ENCODE results near the gene RNF121. TPM values are rescaled to one million over a fixed set of nuclear protein-coding genes. Genes with fewer than 3 reads are reported as not detected.

The RNF121 gene
- total RNA-seq, 1 donor from 2014 or later: 25.6 TPM

DNA sequence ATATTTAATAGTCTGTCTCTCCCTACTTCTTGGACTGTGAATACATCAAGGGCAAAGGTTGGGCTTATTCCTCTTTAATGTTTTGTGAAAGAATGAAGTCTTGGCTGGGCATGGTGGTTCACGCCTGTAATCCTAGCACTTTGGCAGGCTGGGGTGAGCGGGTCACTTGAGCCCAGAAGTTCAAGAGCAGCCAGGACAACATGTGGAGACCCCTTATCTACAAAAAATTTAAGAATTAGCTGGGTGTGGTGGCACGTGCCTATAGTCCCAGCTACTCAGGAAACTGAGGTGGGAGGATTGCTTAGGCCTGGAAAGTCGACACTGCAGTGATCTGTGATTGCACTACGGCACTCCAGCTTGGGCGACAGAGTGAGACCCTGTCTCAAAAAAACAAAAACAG, 20.2 kb downstream of the RNF121 start:
- no peak overlapping the region for H3K4me3 ChIP-seq (ENCODE audit: low read length in 3 of 3)
- H3K9ac ChIP-seq (ENCODE audit: low read depth in 1 of 3, low read length in 3 of 3): no peak overlapping the region
- no peaks in the 10 kb centered on the region for H3K9me3 ChIP-seq (ENCODE audit: control insufficient read depth in 3 of 3, low read length in 3 of 3)
- H3K4me1 ChIP-seq (ENCODE audit: control insufficient read depth in 3 of 3, insufficient read depth in 3 of 3, low read length in 3 of 3): peaks cover 11 to 24% (median 18%) of the 10 kb centered on the region in 3 donors
- H3K36me3 ChIP-seq (ENCODE audit: control insufficient read depth in 3 of 3, insufficient read depth in 3 of 3, low read length in 3 of 3): peaks cover 0 to 2% (median 0%) of the 10 kb centered on the region in 3 donors
- no peak overlapping the region for H3K27ac ChIP-seq (ENCODE audit: low read depth, low read length)
- no peaks in the 10 kb centered on the region for H3K27me3 ChIP-seq (ENCODE audit: control insufficient read depth in 3 of 3, insufficient read depth in 3 of 3, low read length in 3 of 3)

DNA sequence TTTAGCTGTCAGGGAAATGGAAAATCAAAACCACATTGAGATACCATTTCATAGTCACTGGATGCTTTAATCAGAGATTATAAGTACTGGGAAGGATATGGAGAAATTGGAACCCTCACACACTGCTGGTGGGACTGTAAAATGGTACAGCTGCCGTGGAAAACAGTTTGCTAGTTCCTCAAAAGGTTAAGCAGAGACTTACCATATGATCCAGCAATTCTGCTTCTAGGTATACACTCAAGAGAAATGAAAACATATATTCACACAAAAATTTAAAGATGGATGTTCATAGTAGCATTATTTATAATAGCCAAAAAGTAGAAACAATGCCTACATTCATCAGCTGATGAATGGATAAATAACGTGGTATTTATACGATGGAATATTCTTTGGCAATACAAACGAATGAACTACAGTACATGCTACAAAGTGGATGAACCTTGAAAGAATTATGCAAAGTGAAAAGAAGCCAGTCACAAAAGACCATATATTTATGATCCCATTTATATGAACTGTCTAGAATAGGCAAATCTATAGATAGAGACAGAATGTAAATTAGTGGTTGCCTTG, 23.0 kb downstream of the RNF121 start:
- Histone ChIP-seq H3K27ac (ENCODE audit: low read depth, low read length) (no peak overlapping the region), H3K27me3 (ENCODE audit: control insufficient read depth in 3 of 3, insufficient read depth in 3 of 3, low read length in 3 of 3) (no peaks in the 10 kb centered on the region), H3K4me1 (ENCODE audit: control insufficient read depth in 3 of 3, insufficient read depth in 3 of 3, low read length in 3 of 3) (peaks cover 11 to 21% (median 21%) of the 10 kb centered on the region in 3 donors), H3K4me3 (ENCODE audit: low read length in 3 of 3) (no peak overlapping the region), H3K36me3 (ENCODE audit: control insufficient read depth in 3 of 3, insufficient read depth in 3 of 3, low read length in 3 of 3) (no peaks in the 10 kb centered on the region), H3K9me3 (ENCODE audit: control insufficient read depth in 3 of 3, low read length in 3 of 3) (no peaks in the 10 kb centered on the region), H3K9ac (ENCODE audit: low read depth in 1 of 3, low read length in 3 of 3) (no peak overlapping the region)

DNA sequence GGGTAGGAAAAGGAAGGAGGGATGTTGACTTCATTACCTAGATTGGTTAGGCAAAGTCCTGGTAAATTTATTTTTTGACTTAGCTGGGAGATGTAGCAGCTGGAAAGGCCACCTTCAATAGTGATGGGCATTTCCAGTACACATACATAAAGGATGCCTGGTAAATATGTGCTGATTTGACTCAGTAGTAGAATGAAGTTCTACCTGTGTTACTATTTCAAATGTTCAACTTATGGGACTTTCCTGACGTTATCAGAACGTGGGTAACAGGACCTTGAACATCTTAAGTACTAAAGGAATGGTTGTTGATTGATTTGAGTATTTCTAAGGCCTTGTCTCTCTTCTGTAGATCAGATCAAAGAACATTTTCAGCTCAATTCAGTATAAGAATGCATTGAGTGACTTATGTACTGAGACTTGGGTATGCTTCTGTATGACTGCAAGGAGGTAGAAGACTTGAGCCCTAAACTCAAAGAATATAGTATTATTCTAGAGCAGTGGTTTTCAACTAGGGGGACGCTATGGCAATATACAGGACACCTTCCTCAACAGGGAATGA, 27.1 kb downstream of the RNF121 start:
- Histone ChIP-seq H3K4me3 (ENCODE audit: low read length in 3 of 3) (no peak overlapping the region), H3K9ac (ENCODE audit: low read depth in 1 of 3, low read length in 3 of 3) (no peak overlapping the region), H3K27me3 (ENCODE audit: control insufficient read depth in 3 of 3, insufficient read depth in 3 of 3, low read length in 3 of 3) (no peaks in the 10 kb centered on the region), H3K27ac (ENCODE audit: low read depth, low read length) (no peak overlapping the region), H3K36me3 (ENCODE audit: control insufficient read depth in 3 of 3, insufficient read depth in 3 of 3, low read length in 3 of 3) (peaks cover 7 to 8% (median 8%) of the 10 kb centered on the region in 3 donors), H3K4me1 (ENCODE audit: control insufficient read depth in 3 of 3, insufficient read depth in 3 of 3, low read length in 3 of 3) (peaks cover 0 to 8% (median 2%) of the 10 kb centered on the region in 3 donors), H3K9me3 (ENCODE audit: control insufficient read depth in 3 of 3, low read length in 3 of 3) (no peaks in the 10 kb centered on the region)

DNA sequence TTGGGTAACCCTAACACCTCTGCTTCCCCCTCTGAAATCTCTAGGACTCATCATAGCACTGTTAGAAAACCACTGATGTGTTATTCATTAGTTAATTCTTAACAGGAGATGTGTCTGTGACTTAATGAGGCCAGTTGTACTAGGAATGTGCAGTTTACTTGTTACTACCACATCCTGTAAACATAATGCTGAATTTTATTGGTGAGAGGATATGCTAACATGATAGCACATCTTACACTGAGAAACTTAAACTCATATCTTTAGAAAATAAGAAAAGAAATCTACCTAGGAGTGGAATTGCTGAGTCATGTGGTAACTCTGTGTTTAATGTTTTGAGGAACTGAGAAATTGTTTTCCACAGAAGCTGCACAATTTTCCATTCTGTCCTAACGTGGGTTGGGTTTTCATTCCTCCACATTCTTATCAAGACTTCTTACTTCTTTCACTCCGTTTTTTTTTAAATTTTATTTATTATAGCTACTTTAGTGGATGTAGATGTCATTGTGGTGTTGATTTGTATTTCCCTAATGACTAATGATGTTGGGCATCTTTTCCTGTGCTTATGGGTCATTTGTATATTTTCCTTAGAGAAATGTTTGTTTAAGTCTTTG, 33.7 kb downstream of the RNF121 start:
- no peaks in the 10 kb centered on the region for H3K27me3 ChIP-seq (ENCODE audit: control insufficient read depth in 3 of 3, insufficient read depth in 3 of 3, low read length in 3 of 3)
- H3K9ac ChIP-seq (ENCODE audit: low read depth in 1 of 3, low read length in 3 of 3): no peak overlapping the region
- no peak overlapping the region for H3K4me3 ChIP-seq (ENCODE audit: low read length in 3 of 3)
- no peak overlapping the region for H3K27ac ChIP-seq (ENCODE audit: low read depth, low read length)
- H3K36me3 ChIP-seq (ENCODE audit: control insufficient read depth in 3 of 3, insufficient read depth in 3 of 3, low read length in 3 of 3): peaks cover 12 to 17% (median 14%) of the 10 kb centered on the region in 3 donors
- no peaks in the 10 kb centered on the region for H3K4me1 ChIP-seq (ENCODE audit: control insufficient read depth in 3 of 3, insufficient read depth in 3 of 3, low read length in 3 of 3)
- H3K9me3 ChIP-seq (ENCODE audit: control insufficient read depth in 3 of 3, low read length in 3 of 3): no peaks in the 10 kb centered on the region

DNA sequence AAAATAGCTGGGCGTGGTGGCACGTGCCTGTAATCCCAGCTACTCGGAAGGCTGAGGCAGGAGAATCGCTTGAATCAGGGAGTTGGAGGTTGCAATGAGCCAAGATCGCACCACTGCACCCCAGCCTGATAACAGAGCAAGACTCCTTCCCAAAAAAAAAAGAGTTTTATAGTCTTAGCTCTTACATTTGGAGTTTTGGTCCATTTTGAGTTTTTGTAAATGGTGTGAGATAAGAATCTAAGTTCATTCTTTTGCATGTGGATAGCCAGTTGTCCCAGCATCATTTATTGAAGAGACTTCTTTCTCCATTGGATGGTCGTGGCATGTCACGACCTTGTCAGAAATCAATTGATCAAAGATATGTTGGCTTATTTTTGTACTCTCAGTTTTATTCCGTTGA, 34.6 kb downstream of the RNF121 start:
- H3K27ac ChIP-seq (ENCODE audit: low read depth, low read length): no peak overlapping the region
- H3K4me3 ChIP-seq (ENCODE audit: low read length in 3 of 3): no peak overlapping the region
- no peaks in the 10 kb centered on the region for H3K4me1 ChIP-seq (ENCODE audit: control insufficient read depth in 3 of 3, insufficient read depth in 3 of 3, low read length in 3 of 3)
- no peaks in the 10 kb centered on the region for H3K9me3 ChIP-seq (ENCODE audit: control insufficient read depth in 3 of 3, low read length in 3 of 3)
- peaks cover 12 to 19% (median 14%) of the 10 kb centered on the region in 3 donors for H3K36me3 ChIP-seq (ENCODE audit: control insufficient read depth in 3 of 3, insufficient read depth in 3 of 3, low read length in 3 of 3)
- no peaks in the 10 kb centered on the region for H3K27me3 ChIP-seq (ENCODE audit: control insufficient read depth in 3 of 3, insufficient read depth in 3 of 3, low read length in 3 of 3)
- no peak overlapping the region for H3K9ac ChIP-seq (ENCODE audit: low read depth in 1 of 3, low read length in 3 of 3)

DNA sequence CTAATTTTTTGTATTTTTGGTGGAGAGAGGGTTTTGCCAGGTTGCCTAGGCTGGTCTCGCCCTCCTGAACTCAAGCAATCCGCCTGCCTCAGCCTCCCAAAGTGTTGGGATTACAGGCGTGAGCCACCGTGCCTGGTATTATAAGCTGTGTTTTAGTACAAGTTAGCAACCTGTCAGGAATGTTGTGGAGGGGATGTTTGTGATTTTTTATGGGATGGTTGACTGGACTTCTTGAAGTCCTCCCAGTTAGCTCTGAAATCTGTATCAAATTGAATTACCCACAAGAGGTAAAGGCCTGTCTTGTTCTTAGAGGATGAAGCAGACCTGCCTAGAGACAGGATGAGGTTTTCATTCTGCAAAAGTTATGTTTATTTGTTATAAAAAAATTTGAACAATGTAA, 35.8 kb downstream of the RNF121 start:
- Histone ChIP-seq H3K9me3 (ENCODE audit: control insufficient read depth in 3 of 3, low read length in 3 of 3) (no peaks in the 10 kb centered on the region), H3K27ac (ENCODE audit: low read depth, low read length) (no peak overlapping the region), H3K27me3 (ENCODE audit: control insufficient read depth in 3 of 3, insufficient read depth in 3 of 3, low read length in 3 of 3) (no peaks in the 10 kb centered on the region), H3K36me3 (ENCODE audit: control insufficient read depth in 3 of 3, insufficient read depth in 3 of 3, low read length in 3 of 3) (peaks cover 12 to 19% (median 17%) of the 10 kb centered on the region in 3 donors), H3K4me3 (ENCODE audit: low read length in 3 of 3) (no peak overlapping the region), H3K9ac (ENCODE audit: low read depth in 1 of 3, low read length in 3 of 3) (no peak overlapping the region), H3K4me1 (ENCODE audit: control insufficient read depth in 3 of 3, insufficient read depth in 3 of 3, low read length in 3 of 3) (no peaks in the 10 kb centered on the region)

DNA sequence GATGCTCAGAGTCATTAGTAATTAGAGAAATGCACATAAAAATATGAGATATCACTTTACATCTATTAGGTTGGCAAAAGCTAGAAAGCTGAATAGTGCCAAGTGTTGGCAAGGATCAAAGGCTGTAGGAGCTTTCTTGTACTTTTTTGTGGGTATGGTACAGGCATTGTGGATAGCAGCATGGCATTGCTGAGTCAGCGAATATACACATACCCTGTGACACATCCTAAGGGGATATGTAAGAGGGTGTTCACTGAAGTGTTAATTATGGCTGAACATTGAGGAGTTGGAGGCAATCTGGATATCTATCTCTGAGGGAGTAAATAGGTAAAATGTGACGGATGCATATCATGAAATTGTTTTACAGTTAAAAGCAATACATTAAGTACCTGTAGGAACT, 42.8 kb downstream of the RNF121 start:
- Histone ChIP-seq H3K9ac (ENCODE audit: low read depth in 1 of 3, low read length in 3 of 3) (no peak overlapping the region), H3K4me3 (ENCODE audit: low read length in 3 of 3) (no peak overlapping the region), H3K27ac (ENCODE audit: low read depth, low read length) (no peak overlapping the region), H3K27me3 (ENCODE audit: control insufficient read depth in 3 of 3, insufficient read depth in 3 of 3, low read length in 3 of 3) (no peaks in the 10 kb centered on the region), H3K36me3 (ENCODE audit: control insufficient read depth in 3 of 3, insufficient read depth in 3 of 3, low read length in 3 of 3) (peaks cover 2 to 4% (median 3%) of the 10 kb centered on the region in 3 donors), H3K4me1 (ENCODE audit: control insufficient read depth in 3 of 3, insufficient read depth in 3 of 3, low read length in 3 of 3) (peaks cover 0 to 11% (median 3%) of the 10 kb centered on the region in 3 donors), H3K9me3 (ENCODE audit: control insufficient read depth in 3 of 3, low read length in 3 of 3) (no peaks in the 10 kb centered on the region)

DNA sequence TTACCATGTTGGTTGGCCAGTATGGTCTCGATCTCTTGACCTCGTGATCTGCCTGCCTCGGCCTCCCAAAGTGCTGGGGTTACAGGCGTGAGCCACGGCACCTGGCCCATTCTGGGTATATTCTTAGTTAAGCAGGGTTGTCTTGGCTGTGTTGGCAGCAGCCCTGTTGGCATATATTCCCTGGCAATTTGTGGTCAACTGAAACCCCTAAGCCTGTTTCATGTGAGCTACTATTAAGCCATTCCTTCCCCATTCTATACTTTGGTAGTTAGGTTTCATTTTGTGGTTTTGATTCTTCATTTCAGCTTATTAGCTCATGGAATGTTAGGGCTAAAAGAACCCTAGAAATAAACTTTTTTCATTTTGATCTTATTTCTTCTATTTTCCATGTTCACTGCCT, 47.7 kb downstream of the RNF121 start:
- Histone ChIP-seq H3K27ac (ENCODE audit: low read depth, low read length) (no peak overlapping the region), H3K9ac (ENCODE audit: low read depth in 1 of 3, low read length in 3 of 3) (no peak overlapping the region), H3K9me3 (ENCODE audit: control insufficient read depth in 3 of 3, low read length in 3 of 3) (no peaks in the 10 kb centered on the region), H3K36me3 (ENCODE audit: control insufficient read depth in 3 of 3, insufficient read depth in 3 of 3, low read length in 3 of 3) (no peaks in the 10 kb centered on the region), H3K27me3 (ENCODE audit: control insufficient read depth in 3 of 3, insufficient read depth in 3 of 3, low read length in 3 of 3) (no peaks in the 10 kb centered on the region), H3K4me1 (ENCODE audit: control insufficient read depth in 3 of 3, insufficient read depth in 3 of 3, low read length in 3 of 3) (peaks cover 0 to 14% (median 3%) of the 10 kb centered on the region in 3 donors), H3K4me3 (ENCODE audit: low read length in 3 of 3) (no peak overlapping the region)

DNA sequence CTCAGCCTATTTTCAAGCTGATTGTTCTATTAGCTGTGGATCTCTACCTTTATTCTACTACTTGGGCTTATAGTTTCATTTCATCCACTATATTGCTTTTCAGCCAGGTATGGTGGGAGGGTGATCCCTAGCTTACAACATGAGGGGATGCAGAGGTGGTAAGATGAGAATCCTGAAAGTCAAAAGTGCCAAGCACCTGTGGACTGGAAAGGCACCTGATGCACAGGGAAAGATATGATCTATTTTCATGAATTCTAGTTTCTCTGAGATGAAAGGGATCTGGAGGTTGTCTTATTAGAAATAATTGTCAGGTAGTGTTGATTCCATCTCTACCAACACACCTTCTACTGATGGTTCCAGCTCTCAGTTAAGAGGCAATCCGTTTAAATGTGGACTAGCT, 48.2 kb downstream of the RNF121 start:
- no peak overlapping the region for H3K27ac ChIP-seq (ENCODE audit: low read depth, low read length)
- H3K9me3 ChIP-seq (ENCODE audit: control insufficient read depth in 3 of 3, low read length in 3 of 3): no peaks in the 10 kb centered on the region
- H3K36me3 ChIP-seq (ENCODE audit: control insufficient read depth in 3 of 3, insufficient read depth in 3 of 3, low read length in 3 of 3): no peaks in the 10 kb centered on the region
- no peak overlapping the region for H3K4me3 ChIP-seq (ENCODE audit: low read length in 3 of 3)
- no peaks in the 10 kb centered on the region for H3K27me3 ChIP-seq (ENCODE audit: control insufficient read depth in 3 of 3, insufficient read depth in 3 of 3, low read length in 3 of 3)
- H3K9ac ChIP-seq (ENCODE audit: low read depth in 1 of 3, low read length in 3 of 3): no peak overlapping the region
- peaks cover 0 to 11% (median 3%) of the 10 kb centered on the region in 3 donors for H3K4me1 ChIP-seq (ENCODE audit: control insufficient read depth in 3 of 3, insufficient read depth in 3 of 3, low read length in 3 of 3)

DNA sequence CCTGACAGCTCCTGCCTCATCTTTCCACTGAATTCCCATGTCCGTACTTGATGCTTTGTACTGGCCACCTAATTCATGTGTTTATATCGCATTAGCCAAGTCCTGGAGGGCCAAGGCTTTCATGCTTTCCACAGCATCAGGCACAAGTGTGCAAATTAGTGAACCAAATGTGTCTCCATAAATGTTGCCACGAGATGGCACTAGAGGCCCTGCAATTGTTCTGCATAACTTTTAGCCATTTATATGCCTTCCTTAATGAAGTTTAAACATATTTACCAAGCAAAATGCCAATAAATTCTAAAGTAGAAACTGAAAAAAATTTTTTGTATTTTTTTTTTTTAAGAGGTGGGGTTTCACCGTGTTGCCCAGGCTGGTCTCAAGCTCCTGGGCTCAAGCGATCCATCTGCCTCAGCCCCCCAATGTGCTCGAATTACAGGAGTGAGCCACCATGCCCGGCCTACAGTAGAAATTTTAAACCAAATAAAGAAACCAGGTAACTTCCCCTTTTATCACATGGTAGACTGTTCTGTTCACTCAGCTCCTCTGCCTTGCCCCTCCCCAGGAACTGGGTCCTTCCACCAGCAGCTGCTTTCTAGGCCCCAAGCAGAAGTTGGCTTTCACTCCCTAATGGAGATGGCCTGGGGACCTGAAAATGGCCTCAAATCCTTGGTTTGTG, 49.0 kb downstream of the RNF121 start:
- Histone ChIP-seq H3K4me3 (ENCODE audit: low read length in 3 of 3) (no peak overlapping the region), H3K9ac (ENCODE audit: low read depth in 1 of 3, low read length in 3 of 3) (no peak overlapping the region), H3K27me3 (ENCODE audit: control insufficient read depth in 3 of 3, insufficient read depth in 3 of 3, low read length in 3 of 3) (no peaks in the 10 kb centered on the region), H3K4me1 (ENCODE audit: control insufficient read depth in 3 of 3, insufficient read depth in 3 of 3, low read length in 3 of 3) (peaks cover 0 to 5% (median 3%) of the 10 kb centered on the region in 3 donors), H3K9me3 (ENCODE audit: control insufficient read depth in 3 of 3, low read length in 3 of 3) (no peaks in the 10 kb centered on the region), H3K27ac (ENCODE audit: low read depth, low read length) (no peak overlapping the region), H3K36me3 (ENCODE audit: control insufficient read depth in 3 of 3, insufficient read depth in 3 of 3, low read length in 3 of 3) (no peaks in the 10 kb centered on the region)
